Endothelial cell of coronary artery (primary cell): ENCODE measurements around the gene CFHR4. TPM values are rescaled to one million over a fixed set of nuclear protein-coding genes. Genes with fewer than 3 reads are reported as not detected.

Experiments used
- total RNA-seq: library from RNA; depleted of rRNA; stranded (reverse); fragments of >200 nt; gene quantifications from 2 replicates; pipeline ENCODE4 v1.2.3, GENCODE V29; 2014

Gene CFHR4
- not detected in 2 replicates for total RNA-seq

GRCh38 chr1:196887515-196888239 is at the start of gene CFHR4:
Gene CFHR4 (plus strand): TSS chr1:196888052. CDS start chr1:196888151, 99 bp downstream.

GRCh38 chr1:196943568-196943967 is 55.7 kb downstream of the CFHR4 start, which contains the start of gene CFHR2:
Gene CFHR2 (plus strand): TSS chr1:196943738. CDS start chr1:196943881, 143 bp downstream.

Other genes with a start within 250 kb of the CFHR4 start
- 35.4 and 111 TPM in 2 replicates for gene CFH, start 236.0 kb upstream of the CFHR4 start, total RNA-seq
- not detected in 2 replicates for gene CFHR3, start 113.2 kb upstream of the CFHR4 start, total RNA-seq
- 0.28 TPM in 1 of 2 replicates, not detected in the other for gene CFHR1, start 68.3 kb upstream of the CFHR4 start, total RNA-seq
- gene CFHR2, start 55.7 kb downstream of the CFHR4 start, total RNA-seq: not detected in 2 replicates
- gene CFHR5, start 89.5 kb downstream of the CFHR4 start, total RNA-seq: not detected in 2 replicates
- not detected in 2 replicates for gene F13B, start 179.2 kb downstream of the CFHR4 start, total RNA-seq